ENCODE measurements around the gene SUCNR1.
A peak's percentile ranks its signal among the peaks of the same experiment; 100 is the strongest.
"Not testable (repeated sequence)": the region's sequence is repeated elsewhere in the genome, so short reads cannot be mapped to it uniquely, and the experiment has no call there.

The SUCNR1 gene

GRCh38 chr3:151873398-151873797 is at the start of gene SUCNR1:
SUCNR1 (plus strand) TSS chr3:151873643; CDS start chr3:151879893, 6,250 bp downstream.
- TF ChIP-seq JUND (IDR thresholded peaks at IDR 0.05; ENCODE audit: low read depth) = no peak
- in situ Hi-C loops (cut with HindIII; ENCODE audit: low pct_unique_long_range_greater_than_20kb, low sequenced_read_pairs) = no loop called here
- DNase-seq (ENCODE audit: low read depth in 1 of 2, low spot score in 1 of 2) = no peak

- in situ Hi-C loops (cut with HindIII; ENCODE audit: low pct_unique_long_range_greater_than_20kb, low sequenced_read_pairs) = no loop called here
- TF ChIP-seq JUND (IDR thresholded peaks at IDR 0.05; ENCODE audit: low read depth) = no peak
- no peak for DNase-seq (ENCODE audit: low read depth in 1 of 2, low spot score in 1 of 2)
Observed at GRCh38 chr3:151827816-151828215, 45.6 kb upstream of the SUCNR1 start.

GRCh38 chr3:151835751-151836525 is 37.5 kb upstream of the SUCNR1 start:
- in situ Hi-C loops (cut with HindIII; ENCODE audit: low pct_unique_long_range_greater_than_20kb, low sequenced_read_pairs) = no loop called here
- no peak for DNase-seq (ENCODE audit: low read depth in 1 of 2, low spot score in 1 of 2)
- no peak for TF ChIP-seq JUND (IDR thresholded peaks at IDR 0.05; ENCODE audit: low read depth)

GRCh38 chr3:151837057-151837456 is 36.4 kb upstream of the SUCNR1 start:
- DNase-seq (ENCODE audit: low read depth in 1 of 2, low spot score in 1 of 2) = peak; percentile 33 to 82
- no peak for TF ChIP-seq JUND (IDR thresholded peaks at IDR 0.05; ENCODE audit: low read depth)
- in situ Hi-C loops (cut with HindIII; ENCODE audit: low pct_unique_long_range_greater_than_20kb, low sequenced_read_pairs) = no loop called here

- in situ Hi-C loops (cut with HindIII; ENCODE audit: low pct_unique_long_range_greater_than_20kb, low sequenced_read_pairs) = no loop called here
- TF ChIP-seq JUND (IDR thresholded peaks at IDR 0.05; ENCODE audit: low read depth) = no peak
- DNase-seq (ENCODE audit: low read depth in 1 of 2, low spot score in 1 of 2) = peak in 1 of 2 experiments; percentile 88
Observed at GRCh38 chr3:151838574-151839312, 34.7 kb upstream of the SUCNR1 start.

GRCh38 chr3:151839313-151839631 is 34.2 kb upstream of the SUCNR1 start:
- no peak for DNase-seq (ENCODE audit: low read depth in 1 of 2, low spot score in 1 of 2)
- no peak for TF ChIP-seq JUND (IDR thresholded peaks at IDR 0.05; ENCODE audit: low read depth)
- in situ Hi-C loops (cut with HindIII; ENCODE audit: low pct_unique_long_range_greater_than_20kb, low sequenced_read_pairs) = no loop called here

- no peak for DNase-seq (ENCODE audit: low read depth in 1 of 2, low spot score in 1 of 2)
- no peak for TF ChIP-seq JUND (IDR thresholded peaks at IDR 0.05; ENCODE audit: low read depth)
- in situ Hi-C loops (cut with HindIII; ENCODE audit: low pct_unique_long_range_greater_than_20kb, low sequenced_read_pairs) = no loop called here
Observed at GRCh38 chr3:151841801-151842200, 31.6 kb upstream of the SUCNR1 start.

- no peak for DNase-seq (ENCODE audit: low read depth in 1 of 2, low spot score in 1 of 2)
- in situ Hi-C loops (cut with HindIII; ENCODE audit: low pct_unique_long_range_greater_than_20kb, low sequenced_read_pairs) = no loop called here
- TF ChIP-seq JUND (IDR thresholded peaks at IDR 0.05; ENCODE audit: low read depth) = no peak
Observed at GRCh38 chr3:151843275-151843674, 30.2 kb upstream of the SUCNR1 start.

- in situ Hi-C loops (cut with HindIII; ENCODE audit: low pct_unique_long_range_greater_than_20kb, low sequenced_read_pairs) = no loop called here
- no peak for DNase-seq (ENCODE audit: low read depth in 1 of 2, low spot score in 1 of 2)
- no peak for TF ChIP-seq JUND (IDR thresholded peaks at IDR 0.05; ENCODE audit: low read depth)
Observed at GRCh38 chr3:151845306-151845905, 28.0 kb upstream of the SUCNR1 start.

- DNase-seq (ENCODE audit: low read depth in 1 of 2, low spot score in 1 of 2); in situ Hi-C loops (cut with HindIII; ENCODE audit: low pct_unique_long_range_greater_than_20kb, low sequenced_read_pairs): not testable (repeated sequence)
Observed at GRCh38 chr3:151850065-151850464, 23.4 kb upstream of the SUCNR1 start.

GRCh38 chr3:151852074-151852811 is 21.2 kb upstream of the SUCNR1 start:
- no peak for TF ChIP-seq JUND (IDR thresholded peaks at IDR 0.05; ENCODE audit: low read depth)
- in situ Hi-C loops (cut with HindIII; ENCODE audit: low pct_unique_long_range_greater_than_20kb, low sequenced_read_pairs) = no loop called here
- DNase-seq (ENCODE audit: low read depth in 1 of 2, low spot score in 1 of 2) = no peak

- TF ChIP-seq JUND (IDR thresholded peaks at IDR 0.05; ENCODE audit: low read depth) = no peak
- in situ Hi-C loops (cut with HindIII; ENCODE audit: low pct_unique_long_range_greater_than_20kb, low sequenced_read_pairs) = no loop called here
- peak in 1 of 2 experiments; percentile 33 for DNase-seq (ENCODE audit: low read depth in 1 of 2, low spot score in 1 of 2)
Observed at GRCh38 chr3:151856118-151856517, 17.3 kb upstream of the SUCNR1 start.

Data from T47D (cell line).